ENCODE data around the gene TUBB2A.
"Not testable (repeated sequence)": the region's sequence is repeated elsewhere in the genome, so short reads cannot be mapped to it uniquely, and the experiment has no call there.

TUBB2A gene

DNA sequence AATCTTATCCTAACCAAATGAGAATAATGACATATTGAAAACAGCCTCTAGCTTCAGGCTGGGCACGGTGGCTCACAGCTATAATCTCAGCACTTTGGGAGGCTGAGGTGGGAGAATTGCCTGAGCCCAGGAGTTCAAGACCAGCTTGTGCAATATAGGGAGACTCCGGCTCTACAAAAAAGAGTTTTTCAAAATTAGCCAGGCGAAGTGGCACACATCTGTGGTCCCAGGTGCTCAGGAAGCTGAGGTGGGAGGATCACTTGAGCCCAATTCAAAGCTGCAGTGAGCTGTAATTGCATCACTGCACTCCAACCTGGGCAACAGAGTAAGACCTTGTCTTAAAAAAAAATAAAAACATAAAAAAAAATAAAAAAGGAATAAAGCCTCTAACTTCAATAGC is 4.7 kb downstream of the TUBB2A start:
- no peak for DNase-seq

DNA sequence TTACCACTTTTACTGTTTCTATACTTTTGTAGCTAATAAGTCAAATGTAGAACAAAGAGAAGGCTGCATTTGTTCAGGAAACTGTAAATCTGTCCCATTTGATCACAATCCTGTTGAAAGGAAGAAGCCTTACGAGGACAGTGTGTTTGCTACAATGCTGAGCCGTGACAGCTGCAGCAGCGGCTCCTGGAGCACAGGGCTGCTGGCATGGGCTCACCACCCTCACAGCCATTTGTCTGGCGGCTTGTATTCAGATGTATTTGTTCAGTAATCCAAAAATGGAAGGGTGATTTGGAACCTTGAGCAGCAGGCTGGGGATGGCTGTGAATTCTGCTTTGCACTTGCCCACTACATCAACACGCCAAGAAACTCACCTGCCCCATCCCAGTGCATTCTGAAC is 5.7 kb downstream of the TUBB2A start:
- no peak for DNase-seq

DNA sequence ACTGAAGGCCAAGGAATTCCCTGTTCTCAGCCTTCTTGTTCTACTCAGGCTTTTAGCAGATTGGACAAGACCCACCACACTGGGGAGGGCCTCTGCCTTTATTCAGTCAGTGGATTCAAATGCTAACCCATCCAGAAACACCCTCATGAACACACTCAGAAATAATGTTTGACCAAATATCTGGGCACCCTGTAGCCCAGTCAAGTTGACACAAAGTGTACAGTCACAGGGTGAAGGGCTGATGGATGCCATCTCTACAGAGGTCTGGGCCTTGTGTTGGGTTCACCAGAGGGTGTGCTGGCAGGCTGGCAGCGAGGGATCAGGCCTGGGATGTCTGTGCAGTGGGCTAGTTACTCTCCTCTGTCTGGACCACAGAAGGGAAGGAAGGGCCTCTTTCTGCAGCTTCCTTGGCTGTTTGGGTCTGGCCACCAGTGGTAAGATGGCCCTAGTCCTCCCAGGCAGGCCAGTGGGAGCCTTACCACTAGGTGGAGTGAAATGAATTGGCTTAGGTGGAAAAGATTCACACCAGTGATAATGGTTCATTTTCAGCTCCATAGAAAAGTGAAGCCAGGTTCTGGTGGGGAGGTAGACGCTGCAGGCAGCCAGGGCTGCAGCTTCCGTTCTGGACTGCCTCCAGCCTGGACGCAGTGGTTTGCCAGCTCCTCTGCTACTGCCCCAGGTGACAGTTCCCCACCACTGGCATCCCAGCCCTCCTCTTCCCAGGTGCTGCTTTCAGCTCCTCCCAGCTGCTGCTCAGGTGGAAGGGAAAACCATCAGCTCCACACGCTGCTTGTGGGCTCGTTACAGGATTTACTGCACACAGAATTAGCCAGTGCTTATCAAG is 9.2 kb downstream of the TUBB2A start:
- no peak for DNase-seq

DNA sequence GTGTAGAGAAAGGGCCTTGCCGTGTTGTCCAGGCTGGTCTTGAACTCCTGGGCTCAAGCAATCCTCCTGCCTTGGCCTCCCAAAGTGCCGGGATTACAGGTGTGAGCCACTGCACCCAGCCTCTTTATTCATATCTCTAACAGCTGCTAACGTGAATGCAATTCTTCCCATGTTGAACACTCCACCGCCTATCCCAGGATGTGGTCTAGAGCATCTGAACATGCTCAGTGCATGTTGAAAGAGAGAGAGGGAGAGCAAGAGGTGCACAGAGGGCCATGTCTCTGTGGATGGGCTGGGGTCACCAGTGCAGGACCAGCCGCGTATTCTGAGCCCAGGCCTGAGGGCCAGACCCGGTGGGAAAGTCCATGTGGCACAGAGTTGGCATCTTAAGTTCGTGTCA is 12.8 kb downstream of the TUBB2A start:
- DNase-seq, result no peak

DNA sequence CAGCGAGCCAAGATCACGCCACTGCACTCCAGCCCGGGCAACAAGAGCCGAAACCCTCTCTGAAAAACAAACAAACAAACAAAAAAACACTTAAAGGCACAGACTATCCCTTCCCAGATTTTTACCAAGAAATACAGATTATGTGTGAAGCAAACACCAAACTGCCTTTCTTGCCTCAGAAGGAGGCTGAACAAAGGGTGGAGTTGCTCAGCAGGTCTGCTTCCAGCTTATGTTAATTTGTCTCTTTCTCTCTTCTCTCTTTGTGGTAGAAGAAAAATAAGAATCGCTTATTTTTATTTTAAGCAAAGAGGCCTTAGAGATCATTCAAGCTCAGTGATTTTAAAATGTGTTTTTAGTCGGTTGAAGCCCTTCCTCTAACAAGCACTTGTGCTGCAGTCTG is 14.2 kb downstream of the TUBB2A start:
- DNase-seq, result no peak

DNA sequence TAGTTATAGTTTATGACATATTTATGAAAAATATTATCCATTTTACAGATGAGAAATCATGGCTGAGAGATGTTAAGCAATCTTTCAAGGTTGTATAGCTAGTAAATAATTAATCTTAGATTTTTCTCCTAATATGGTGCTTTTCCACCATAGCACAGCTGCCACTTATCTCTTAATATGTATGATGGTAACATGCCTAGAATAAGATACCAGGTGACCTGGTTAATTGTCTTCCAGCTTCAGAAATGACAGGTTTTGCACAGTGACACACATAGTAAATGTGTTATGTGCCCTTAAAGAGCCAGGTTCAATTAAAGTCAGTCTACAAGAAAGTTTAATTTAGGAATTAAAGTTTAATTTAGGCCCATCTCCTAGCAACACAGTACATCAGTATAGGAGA is 14.8 kb downstream of the TUBB2A start:
- no peak for DNase-seq

DNA sequence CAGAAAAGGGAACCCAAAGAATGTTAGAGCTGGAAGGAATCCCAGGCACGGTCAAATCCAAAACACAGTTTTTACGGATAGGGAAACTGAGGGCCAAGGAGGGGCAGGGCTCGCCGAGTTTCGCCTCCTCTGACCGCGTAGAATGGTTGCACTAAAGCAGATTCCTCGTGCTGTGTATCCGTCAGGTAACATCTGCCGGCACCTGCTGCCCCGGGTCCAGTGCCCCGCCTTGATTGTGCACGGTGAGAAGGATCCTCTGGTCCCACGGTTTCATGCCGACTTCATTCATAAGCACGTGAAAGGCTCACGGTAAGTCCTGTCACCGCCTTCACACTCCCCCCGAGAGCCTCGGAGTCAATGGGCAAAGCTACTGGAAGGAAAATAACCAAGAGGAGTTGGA is 17.1 kb downstream of the TUBB2A start:
- DNase-seq, result no peak

DNA sequence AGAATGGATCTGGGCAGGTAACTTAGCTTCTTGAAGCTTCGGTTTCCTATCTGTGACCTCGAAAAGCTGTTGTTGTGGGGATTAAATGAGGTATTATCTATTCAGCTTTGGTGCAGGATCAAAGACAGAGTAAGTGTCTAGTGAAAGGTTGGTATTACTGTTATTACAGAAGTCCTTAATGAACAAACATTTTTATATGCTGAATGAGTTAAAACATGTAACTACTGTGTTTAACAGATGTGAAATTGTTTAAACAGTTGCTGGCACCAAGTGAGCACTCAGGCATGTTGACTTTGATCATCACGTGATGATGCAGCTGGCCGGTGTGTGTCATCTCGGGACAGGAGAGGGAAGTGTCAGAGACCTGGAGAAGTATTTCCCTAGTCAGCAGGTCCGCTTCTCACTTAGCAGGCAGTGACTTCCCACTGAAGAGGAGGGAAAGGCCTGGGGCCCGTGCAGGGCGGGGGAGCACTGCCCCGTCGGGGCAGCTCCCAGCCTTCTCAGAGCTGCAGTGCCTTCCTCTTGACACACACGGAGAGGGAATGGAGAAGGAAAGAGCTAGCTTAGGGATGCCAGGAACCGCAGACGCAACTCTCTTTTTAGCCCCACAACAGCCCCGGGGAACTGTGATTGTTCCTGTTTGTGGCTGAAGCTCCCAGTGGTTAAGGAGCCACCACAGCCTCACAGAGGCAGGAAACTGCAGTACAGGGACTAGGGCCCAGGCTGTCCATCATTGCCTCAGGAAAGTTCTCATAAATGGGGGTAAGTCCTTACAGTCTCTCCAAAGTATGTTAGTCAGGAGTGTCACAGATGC is 18.0 kb downstream of the TUBB2A start:
- no peak for DNase-seq

DNA sequence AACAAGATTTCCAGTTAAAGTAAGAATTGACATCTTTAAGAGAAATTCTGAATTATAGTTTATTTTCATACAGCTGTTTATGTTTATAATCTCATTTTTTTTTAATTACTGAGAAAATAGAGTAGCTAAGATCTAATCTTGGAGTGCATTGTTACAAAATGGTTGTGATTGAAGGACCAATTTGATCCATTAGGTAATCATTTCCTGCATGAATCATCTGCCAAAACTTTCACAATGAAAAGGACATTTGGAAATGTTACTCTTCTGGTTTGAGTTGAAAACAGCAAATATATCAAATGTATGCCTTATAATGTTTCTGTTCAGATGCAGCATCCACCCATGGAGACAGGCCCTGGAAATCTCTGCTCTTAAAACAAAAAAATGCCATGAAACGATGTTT is 19.0 kb downstream of the TUBB2A start:
- no peak for DNase-seq

DNA sequence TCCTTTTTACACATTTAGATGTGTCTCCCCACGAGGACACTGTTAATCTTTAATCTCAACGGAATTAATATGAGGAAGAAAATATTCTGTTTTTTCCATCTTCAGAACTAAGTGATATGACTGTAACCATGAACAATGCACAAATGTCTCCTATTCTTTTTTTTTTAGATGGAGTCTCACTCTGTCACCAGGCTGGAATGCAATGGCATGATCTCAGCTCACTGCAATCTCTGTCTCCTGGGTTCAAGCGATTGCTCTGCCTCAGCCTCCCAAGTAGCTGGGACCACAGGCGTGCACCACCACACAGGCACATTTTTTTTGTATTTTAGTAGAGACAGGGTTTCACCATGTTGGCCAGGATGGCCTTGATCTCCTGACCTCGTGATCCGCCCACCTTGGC is 19.5 kb downstream of the TUBB2A start:
- not testable (repeated sequence) for DNase-seq

DNA sequence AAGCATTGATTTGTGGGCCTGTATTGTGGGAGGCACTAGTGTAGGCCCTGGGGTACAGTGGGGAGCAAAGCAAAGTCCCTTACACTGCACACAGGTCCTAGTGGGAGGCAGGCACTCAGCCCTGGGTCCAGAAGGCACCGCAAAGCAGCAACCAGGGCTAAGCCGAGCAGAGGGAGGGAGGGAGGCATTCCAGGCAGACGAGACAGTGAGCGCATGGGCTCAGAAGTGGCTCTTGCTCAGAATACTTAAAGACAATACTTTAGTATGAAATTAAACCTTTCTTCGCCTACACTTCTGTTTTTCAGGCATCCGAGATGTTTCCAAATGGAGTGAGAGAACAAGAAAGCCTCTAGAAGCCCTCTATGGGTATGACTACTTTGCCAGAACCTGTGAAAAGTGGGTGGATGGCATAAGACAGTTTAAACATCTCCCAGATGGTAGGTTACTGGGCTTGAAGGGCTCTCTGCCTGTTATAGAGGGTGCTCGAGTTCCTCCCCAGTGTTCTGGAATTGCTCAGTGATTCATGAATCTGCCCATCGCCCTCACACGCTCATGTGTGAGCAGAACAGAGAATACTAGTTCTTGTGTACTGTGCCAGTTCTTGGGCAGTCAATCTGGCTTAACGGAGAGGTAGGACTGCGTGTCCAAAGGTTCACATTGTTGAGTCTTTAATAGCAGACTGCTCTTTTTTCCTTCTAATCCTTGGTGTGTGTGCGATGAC is 20.1 kb downstream of the TUBB2A start:
- no peak for DNase-seq

DNA sequence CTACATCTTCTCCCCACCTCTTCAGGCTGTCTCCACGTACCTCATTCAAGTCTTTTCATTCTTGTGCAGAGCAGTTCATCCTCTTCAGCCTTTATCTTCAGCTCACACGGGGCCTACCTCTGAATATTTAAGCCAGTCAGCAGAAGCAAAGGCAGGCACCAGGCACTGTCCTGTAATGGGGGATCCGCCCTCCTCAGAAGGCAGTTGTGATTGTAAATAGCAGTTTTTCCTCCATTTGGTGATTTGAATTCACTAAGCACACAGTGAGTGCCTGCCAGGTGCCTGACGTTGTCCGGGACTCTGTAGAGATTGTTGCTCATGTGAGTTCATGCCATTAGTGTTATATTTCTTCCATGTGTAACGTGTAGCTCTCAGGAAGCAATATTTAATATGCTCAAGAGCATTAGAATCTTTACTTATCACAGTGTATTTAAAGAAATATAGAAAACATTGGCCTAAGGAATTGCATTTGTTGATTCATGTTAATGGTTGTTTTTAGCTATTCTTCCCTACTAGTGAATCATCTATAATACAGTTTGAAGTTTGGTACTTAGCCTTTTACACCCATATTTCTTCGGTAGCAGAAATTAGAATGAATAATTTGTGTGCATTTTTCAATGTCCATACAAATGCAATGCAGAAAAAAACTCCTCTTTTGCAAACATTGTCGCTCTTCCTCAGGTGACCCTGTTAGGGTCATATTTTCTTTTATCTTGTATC is 20.9 kb downstream of the TUBB2A start:
- no peak for DNase-seq

DNA sequence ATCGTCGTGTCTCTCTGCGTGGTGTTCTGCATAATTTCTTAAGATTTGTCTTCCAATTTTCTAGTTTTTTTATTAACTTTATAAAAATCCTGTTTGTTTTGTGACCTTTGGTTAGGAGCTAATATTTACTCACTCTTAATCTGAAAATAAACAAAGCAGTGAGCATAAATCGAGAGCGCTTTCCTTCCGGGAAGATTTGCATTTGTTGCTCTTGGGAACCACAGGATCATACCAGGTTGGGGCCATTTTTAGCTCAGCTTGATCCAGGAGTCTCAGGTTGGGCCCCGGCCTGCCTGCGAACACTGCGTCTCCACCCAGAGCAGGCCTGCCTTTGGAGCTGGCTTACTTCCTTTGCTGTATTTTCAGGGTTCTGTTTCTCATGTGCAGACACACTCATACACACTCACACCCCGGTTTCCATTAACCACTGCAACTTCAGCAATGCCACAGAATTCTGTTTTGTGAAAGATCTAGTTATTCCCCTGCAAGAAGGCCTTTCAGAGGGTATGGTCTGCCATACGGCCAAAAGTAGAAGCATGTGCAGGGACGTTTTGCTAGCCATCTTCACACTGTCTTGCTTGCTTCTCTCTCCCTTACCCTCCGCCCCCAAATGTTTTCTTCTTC is 21.6 kb downstream of the TUBB2A start:
- DNase-seq, result no peak

DNA sequence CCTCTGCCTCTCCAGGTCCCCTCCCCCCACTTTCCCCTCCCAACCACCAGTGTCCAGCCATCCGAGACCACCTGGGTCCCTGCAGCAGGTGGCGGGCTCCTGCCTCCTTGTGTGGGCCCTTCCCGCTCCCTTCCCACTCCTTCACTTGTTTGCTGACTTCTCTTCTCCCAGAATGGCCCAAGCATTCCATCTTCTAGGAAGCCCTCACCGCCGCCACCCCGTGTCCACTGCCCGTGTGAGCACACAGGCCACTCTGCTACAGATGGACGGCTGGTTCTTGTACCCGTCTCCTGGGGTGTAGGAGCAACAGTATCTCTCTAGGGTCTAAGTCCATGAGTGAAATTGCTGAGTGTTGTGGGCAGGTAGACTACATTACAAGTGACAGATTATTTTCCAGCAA is 23.8 kb downstream of the TUBB2A start:
- no peak for DNase-seq

DNA sequence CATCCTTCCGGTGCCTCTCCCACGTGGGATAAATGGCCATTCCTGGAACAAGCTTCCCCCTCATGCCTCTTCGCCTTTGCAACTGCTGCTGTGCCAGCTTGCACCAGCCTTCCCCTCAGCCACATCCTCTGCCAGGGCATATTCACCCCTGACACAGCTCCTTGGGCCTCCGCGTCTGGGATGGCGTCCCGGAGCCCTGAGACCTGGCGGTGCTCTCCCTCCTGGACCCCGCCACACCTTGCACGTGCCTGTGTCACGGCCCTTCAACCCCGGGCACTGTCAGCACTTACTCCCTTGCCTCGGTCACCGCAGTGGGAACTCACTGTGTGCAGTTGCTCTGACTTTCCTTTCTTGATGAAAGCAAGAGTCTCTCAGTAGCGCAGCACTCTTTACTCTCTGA is 25.6 kb downstream of the TUBB2A start:
- DNase-seq, result no peak

DNA sequence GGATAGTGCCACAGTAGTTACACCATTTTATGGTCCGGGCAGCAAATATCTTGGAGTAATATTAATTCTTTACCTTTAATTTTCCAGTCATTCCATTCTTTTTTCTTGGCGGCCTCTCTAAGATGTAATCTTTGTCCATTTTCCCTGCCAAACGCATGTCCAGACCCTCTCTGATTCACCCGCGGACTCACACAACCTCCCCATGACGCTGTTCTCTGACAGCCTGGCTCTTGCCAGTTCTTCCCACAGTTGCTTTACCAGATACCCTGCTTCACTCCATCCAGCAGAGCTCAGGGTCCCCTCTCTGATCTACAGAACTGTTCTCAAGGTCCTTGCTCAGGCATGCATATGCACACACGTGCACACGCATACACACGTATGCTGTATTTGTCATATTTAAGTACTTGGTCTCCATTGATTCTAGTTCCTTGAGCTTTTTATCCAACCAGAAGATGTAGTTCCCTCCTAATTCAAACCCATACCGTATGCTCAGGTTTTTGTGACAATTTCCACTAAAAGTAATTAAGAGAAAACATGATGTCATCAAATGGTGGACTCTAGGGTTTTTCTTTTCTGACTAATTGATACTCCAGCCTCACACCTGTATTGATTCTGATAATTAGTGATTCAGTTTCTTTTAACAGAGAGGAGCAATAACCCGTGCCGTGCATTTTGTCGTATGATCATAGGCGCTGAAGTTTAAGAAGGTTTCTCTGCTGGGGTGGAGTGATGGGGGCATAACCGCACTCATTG is 28.8 kb downstream of the TUBB2A start:
- no peak for DNase-seq

DNA sequence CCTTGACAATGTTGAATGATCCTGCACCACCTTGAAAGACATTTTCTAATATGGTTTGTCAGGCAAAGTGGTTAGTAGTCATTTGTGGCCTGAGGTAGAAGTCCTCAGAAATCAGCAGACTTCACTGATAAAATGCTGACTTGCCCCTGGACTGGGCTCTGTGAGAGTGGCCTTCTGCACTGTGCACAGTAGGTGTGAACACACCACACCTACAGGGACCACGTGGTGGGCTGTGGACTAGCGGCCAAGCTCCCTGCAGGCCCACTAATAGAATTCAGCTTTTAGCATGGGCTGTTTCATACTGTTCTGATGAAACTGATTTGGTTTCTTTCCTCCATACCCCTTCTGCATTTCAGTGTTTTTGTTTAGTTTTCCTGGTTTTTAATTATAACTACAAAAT is 31.5 kb downstream of the TUBB2A start:
- no peak for DNase-seq

DNA sequence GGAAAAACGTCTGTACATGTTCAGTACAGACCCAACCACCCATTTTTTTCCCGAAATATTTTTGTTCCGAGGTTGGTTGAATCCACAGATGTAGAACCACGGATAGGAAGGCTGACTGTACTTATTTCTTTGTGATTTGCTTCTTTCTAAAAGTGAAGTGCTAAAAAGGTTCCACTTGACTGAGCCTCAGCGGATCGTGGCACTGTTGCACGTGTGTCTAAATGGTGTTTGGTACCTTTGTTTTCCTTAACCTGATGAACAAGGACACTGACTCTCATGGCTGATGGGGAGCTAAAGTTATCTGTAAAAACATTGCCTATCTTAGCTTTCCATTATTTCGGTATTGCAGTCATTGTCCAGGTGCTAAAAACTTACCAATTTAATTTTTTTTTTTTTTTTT is 32.7 kb downstream of the TUBB2A start:
- no peak for DNase-seq

DNA sequence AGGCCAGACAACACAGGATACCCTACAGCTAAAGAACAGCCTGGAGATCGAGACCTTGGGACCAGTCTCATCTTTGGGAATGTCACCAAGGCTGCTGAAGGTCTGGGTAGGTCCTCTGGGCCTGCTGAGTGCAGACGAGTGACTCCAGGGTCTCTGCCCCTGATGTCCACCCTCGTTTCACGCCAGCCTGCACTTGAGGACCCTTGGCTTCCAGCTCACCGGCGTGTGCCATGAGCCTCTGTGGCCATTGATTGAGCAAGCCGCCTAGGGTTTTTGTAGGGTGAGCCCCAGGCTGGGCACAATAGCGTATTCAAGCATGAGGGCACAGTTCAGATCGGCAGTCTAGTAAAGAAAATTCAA is 34.5 kb downstream of the TUBB2A start:
- no peak for DNase-seq

DNA sequence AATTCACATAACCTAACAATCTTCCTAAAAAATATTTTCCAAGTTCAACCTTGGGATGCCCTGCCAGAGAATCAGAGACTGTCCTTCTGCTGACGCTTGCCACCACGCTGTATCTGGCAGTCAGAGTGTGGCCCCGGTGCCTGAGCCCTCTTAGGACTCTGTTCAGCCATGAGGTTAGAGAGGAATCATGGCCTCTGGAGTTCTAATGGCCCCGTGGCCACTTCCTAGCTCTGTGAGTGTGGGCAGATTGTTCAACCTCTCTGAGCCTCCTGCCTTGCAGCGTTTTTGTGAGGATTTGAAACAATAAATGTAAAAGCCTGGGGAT is 36.6 kb downstream of the TUBB2A start:
- DNase-seq, result no peak

DNA sequence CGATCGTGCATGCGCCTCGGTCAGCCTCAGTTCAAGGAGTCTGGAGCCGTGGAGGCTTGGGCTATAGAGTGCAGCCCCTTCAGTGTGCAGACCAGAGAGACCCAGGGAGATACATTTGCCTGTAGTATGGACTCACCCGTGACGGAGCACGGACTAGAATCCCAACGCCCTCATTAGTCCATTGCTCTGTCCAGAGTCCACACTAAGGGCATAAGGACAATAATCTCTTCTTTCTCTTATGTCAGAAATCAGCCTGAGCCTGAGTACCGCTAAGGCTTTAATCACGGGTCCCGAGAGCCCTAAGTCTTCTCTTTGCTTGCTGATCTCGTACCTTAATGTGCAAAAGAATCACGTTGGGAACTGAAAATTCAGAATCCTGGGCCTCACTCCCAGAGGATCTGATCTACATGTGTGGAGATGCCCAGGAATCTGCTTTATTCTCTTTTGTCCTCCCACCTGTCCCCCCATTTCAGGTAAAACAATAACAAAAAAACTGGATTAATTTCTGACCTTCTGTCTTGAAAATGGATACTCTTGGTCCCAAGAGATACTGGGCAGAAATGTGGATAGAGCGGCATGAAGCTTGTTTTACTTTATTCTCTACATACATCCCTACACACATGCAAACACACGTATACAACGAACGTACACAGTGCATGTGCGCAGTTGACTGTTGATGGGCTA is 38.2 kb downstream of the TUBB2A start:
- DNase-seq, result no peak

Measured in T-helper 9 cell (primary cell).